GM19099 (cell line): ENCODE measurements around the gene TAC3.

Experiments used
- POLR2A ChIP-seq: IDR thresholded peaks from 3 replicates; pipeline ENCODE4 v1.6.1; 2011; ENCODE audit warnings: low read depth; ENCODE audit not compliant: insufficient read length; ENCODE audit errors: extremely low read depth

The TAC3 gene

GRCh38 chr12:57012600-57013465, 3.5 kb downstream of the TAC3 start:
- TF ChIP-seq POLR2A, result no peak

GRCh38 chr12:57011438-57012424, 4.6 kb downstream of the TAC3 start:
- TF ChIP-seq POLR2A, result no peak

GRCh38 chr12:57010627-57011247, 5.6 kb downstream of the TAC3 start:
- TF ChIP-seq POLR2A, result no peak

GRCh38 chr12:57009949-57010626, 6.2 kb downstream of the TAC3 start:
- TF ChIP-seq POLR2A, result no peak

- no peak for TF ChIP-seq POLR2A
Observed at GRCh38 chr12:57008178-57008577, 8.2 kb downstream of the TAC3 start.

GRCh38 chr12:57006809-57007475, 9.4 kb downstream of the TAC3 start:
- no peak for TF ChIP-seq POLR2A

GRCh38 chr12:57005980-57006808, 10.1 kb downstream of the TAC3 start, which contains the start of gene ZBTB39:
TSS of gene ZBTB39 (minus strand) at chr12:57006546. CDS start at chr12:57004917, 1,629 bp downstream.
- peak; percentile 80 for TF ChIP-seq POLR2A

GRCh38 chr12:57004651-57005050, 11.7 kb downstream of the TAC3 start:
- no peak for TF ChIP-seq POLR2A

- TF ChIP-seq POLR2A, result no peak
Observed at GRCh38 chr12:57003395-57003794, 12.9 kb downstream of the TAC3 start.

- TF ChIP-seq POLR2A, result no peak
Observed at GRCh38 chr12:57001448-57001906, 14.9 kb downstream of the TAC3 start.

- TF ChIP-seq POLR2A, result no peak
Observed at GRCh38 chr12:57000393-57000792, 15.9 kb downstream of the TAC3 start.

GRCh38 chr12:56999456-56999855, 16.9 kb downstream of the TAC3 start:
- TF ChIP-seq POLR2A, result no peak

- no peak for TF ChIP-seq POLR2A
Observed at GRCh38 chr12:56998981-56999380, 17.3 kb downstream of the TAC3 start.
